Measurements from ENCODE around the gene CLDN18. TPM values are rescaled to one million over a fixed set of nuclear protein-coding genes. Genes with fewer than 3 reads are reported as not detected.

Gene CLDN18
- total RNA-seq, 1 experiment from 2014 or later = 0.17 TPM

GRCh38 chr3:138054057-138054456 lies 44.1 kb downstream of the CLDN18 start (continued):
- no peak for TF ChIP-seq CTCF (IDR thresholded peaks at IDR 0.05 in 2 of 3, conservative IDR thresholded peaks at IDR 0.05 in 1 of 3; ENCODE audit: borderline replicate concordance in 1 of 3, insufficient read depth in 1 of 3, low read depth in 2 of 3, low read length in 2 of 3)
- TF ChIP-seq POLR2AphosphoS5 (IDR thresholded peaks at IDR 0.05; ENCODE audit: low read depth, low read length) = no peak
- no peak for TF ChIP-seq EZH2phosphoT487 (IDR thresholded peaks at IDR 0.05; ENCODE audit: borderline replicate concordance)
- no peak for TF ChIP-seq ZFX (IDR thresholded peaks at IDR 0.05)
- no peak for TF ChIP-seq JUND (IDR thresholded peaks at IDR 0.05)
- TF ChIP-seq YY1 (IDR thresholded peaks at IDR 0.05; ENCODE audit: extremely low read depth, insufficient replicate concordance, low read depth, low read length) = no peak
- TF ChIP-seq SP1 (IDR thresholded peaks at IDR 0.05; ENCODE audit: low read depth) = no peak

DNA sequence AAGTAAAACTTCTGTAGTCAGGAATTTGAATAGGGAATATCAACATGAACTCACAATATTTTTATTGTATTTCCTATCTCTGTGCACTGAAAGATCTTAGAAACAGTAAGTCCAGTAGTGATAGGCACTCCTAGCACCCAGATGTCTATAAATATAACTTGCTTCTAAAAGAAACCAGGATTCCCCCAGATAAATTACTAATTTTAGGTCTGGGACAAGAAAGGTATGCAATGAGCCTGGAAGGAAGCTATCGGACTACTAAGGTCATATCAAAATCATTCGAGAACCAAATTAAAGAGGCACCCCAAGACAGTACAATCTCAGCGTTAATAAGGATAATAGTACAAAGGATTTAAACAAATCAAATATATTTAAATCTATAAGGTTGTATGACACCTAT lies 47.4 kb downstream of the CLDN18 start:
- Histone ChIP-seq H3K9me2 (ENCODE audit: insufficient read depth) (no peaks in the 10 kb centered on the region), H3K79me2 (ENCODE audit: insufficient read depth, low read length) (no peaks in the 10 kb centered on the region), H3K27ac (ENCODE audit: low read depth, low read length) (no peak overlapping the region), H3K4me1 (ENCODE audit: control insufficient read depth in 1 of 2, insufficient read depth in 2 of 2, low read length in 2 of 2) (no peaks in the 10 kb centered on the region), H3K4me3 (replicated peaks in 1 of 2; ENCODE audit: low read depth in 1 of 2, low read length in 2 of 2) (no peak overlapping the region), H3K36me3 (ENCODE audit: control insufficient read depth in 1 of 2, insufficient read depth in 2 of 2, low read length in 2 of 2) (no peaks in the 10 kb centered on the region), H3K4me2 (ENCODE audit: low read length) (no peak overlapping the region), H3K9ac (ENCODE audit: low read length) (no peak overlapping the region), H3K9me3 (ENCODE audit: control insufficient read depth in 1 of 2, insufficient read depth in 1 of 2, low read depth in 1 of 2, low read length in 2 of 2) (no peaks in the 10 kb centered on the region), H2AFZ (ENCODE audit: low read depth, low read length, poor library complexity, severe bottlenecking) (no peak overlapping the region), H4K20me1 (ENCODE audit: insufficient read depth) (no peaks in the 10 kb centered on the region), H3K27me3 (ENCODE audit: insufficient read depth, low read length) (no peaks in the 10 kb centered on the region)
- intact Hi-C loops (cut with micrococcal nuclease) = no loop called here
- ChIA-PET POLR2A (no interaction called here), CTCF (no interaction called here), RAD21 (ENCODE audit: low non-redundant PET in 1 of 2, low total read pairs in 2 of 2, uncharacterized antibody in 2 of 2, unreplicated experiment in 2 of 2) (no interaction called here)
- ATAC-seq (no peak), DNase-seq (ENCODE audit: low read depth, low spot score) (no peak)
- BruUV-seq (replicated peaks) = no TSS peak
- TF ChIP-seq POLR2A (IDR thresholded peaks at IDR 0.05; ENCODE audit: borderline replicate concordance, extremely low read depth, insufficient read depth, insufficient read length) = no peak
- TF ChIP-seq CTCF (IDR thresholded peaks at IDR 0.05 in 2 of 3, conservative IDR thresholded peaks at IDR 0.05 in 1 of 3; ENCODE audit: borderline replicate concordance in 1 of 3, insufficient read depth in 1 of 3, low read depth in 2 of 3, low read length in 2 of 3) = no peak
- TF ChIP-seq, protein P1, sequence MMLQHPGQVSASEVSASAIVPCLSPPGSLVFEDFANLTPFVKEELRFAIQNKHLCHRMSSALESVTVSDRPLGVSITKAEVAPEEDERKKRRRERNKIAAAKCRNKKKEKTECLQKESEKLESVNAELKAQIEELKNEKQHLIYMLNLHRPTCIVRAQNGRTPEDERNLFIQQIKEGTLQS (IDR thresholded peaks at IDR 0.05) = no peak
- TF ChIP-seq, protein P2, sequence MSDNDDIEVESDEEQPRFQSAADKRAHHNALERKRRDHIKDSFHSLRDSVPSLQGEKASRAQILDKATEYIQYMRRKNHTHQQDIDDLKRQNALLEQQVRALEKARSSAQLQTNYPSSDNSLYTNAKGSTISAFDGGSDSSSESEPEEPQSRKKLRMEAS (IDR thresholded peaks at IDR 0.05) = no peak
- TF ChIP-seq TCF7L2 (IDR thresholded peaks at IDR 0.05; ENCODE audit: borderline replicate concordance, extremely low read depth, insufficient read depth, insufficient read length) = no peak

Data from HCT116 (cell line).